ENCODE data around the gene GH1.
"Not testable (repeated sequence)": the region's sequence is repeated elsewhere in the genome, so short reads cannot be mapped to it uniquely, and the experiment has no call there.

Gene GH1

GRCh38 chr17:63925615-63926014, 7.0 kb upstream of the GH1 start:
- no peak for DNase-seq

DNA sequence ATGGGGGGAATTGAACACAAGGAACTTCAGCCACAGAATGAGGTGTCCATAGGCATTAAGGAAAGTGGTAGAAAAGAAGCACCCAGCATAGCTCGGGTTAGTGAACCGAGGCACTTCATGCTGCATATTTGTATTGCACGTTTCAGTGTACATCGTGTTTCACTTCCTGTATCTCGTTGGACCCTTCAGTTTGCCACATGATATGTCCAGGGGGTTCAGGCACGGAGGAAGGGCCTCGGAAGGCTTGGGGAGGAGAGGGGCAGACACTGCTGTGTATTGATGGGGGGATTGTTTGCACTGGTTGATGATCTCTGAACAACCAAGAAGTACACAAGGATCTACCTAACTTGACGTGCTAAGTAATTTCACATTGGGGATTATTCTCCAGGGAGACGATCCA, 3.8 kb upstream of the GH1 start:
- DNase-seq, result not testable (repeated sequence)

DNA sequence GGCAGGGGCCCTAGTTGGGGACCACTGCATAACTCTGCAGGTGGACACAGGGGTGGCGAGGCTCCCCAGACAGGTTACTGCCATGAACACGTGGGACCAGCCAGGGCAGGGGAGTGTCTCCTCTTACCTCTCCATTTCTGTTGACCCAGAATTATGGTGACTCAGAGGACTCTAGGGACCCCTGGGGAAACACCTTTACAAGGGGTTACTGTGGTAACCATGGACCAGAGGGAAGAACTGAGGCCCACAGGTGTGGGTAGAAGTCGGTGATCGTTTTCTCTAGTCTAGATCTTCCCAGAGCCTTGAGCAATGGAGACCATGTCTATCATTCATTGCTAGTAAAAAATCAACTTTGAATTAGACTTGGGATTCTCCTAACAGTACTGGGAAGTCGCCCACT, 2.1 kb upstream of the GH1 start:
- DNase-seq, result not testable (repeated sequence)

DNA sequence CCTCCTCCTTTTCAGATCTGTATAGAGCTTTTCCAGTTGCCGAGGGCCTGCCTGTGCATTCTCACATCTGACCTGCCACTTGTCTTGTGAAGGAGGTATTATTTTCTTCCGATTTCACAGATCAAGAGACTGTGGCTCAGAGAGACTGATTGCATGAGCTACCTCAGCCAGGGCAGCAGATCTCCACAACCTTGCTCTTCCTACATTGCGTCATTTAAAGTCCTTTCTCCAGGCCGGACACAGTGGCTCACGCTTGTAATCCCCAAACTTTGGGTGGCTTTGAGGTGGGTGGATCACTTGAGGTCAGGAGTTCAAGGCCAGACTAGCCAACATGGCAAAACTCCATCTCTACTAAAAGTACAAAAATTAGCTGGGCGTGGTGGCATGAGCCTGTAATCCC, 1.4 kb upstream of the GH1 start:
- not testable (repeated sequence) for DNase-seq

GRCh38 chr17:63919311-63919723, 678 bp upstream of the GH1 start:
- peak; percentile 24 to 89 for DNase-seq

DNA sequence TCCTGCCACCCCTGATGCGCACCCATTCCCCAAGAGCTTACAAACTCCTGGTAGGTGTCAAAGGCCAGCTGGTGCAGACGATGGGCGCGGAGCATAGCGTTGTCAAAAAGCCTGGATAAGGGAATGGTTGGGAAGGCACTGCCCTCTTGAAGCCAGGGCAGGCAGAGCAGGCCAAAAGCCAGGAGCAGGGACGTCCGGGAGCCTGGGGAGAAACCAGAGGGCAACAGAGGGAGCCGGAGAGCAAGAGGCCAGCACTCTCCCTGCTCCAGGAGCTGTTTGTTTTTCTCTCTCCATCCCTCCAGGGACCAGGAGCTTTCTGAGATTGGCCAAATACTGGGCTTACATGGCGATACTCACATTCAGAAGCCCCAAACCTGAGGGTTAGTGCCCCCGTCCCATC, 334 bp downstream of the GH1 start:
- DNase-seq, result no peak

GRCh38 chr17:63917646-63918045, 993 bp downstream of the GH1 start:
- no peak for DNase-seq

DNA sequence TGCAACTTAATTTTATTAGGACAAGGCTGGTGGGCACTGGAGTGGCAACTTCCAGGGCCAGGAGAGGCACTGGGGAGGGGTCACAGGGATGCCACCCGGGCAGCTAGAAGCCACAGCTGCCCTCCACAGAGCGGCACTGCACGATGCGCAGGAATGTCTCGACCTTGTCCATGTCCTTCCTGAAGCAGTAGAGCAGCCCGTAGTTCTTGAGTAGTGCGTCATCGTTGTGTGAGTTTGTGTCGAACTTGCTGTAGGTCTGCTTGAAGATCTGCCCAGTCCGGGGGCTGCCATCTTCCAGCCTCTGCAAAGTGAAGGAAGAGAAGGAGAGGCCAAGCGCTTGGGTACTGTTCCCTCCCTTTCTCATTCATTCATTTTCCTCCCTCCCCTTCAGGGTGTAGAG, 1.4 kb downstream of the GH1 start:
- not testable (repeated sequence) for DNase-seq

- no peak for DNase-seq
Observed at GRCh38 chr17:63916566-63917185, 2.0 kb downstream of the GH1 start.

- DNase-seq, result not testable (repeated sequence)
Observed at GRCh38 chr17:63915753-63916152, 2.9 kb downstream of the GH1 start.

- DNase-seq, result no peak
Observed at GRCh38 chr17:63914471-63914870, 4.2 kb downstream of the GH1 start.

DNA sequence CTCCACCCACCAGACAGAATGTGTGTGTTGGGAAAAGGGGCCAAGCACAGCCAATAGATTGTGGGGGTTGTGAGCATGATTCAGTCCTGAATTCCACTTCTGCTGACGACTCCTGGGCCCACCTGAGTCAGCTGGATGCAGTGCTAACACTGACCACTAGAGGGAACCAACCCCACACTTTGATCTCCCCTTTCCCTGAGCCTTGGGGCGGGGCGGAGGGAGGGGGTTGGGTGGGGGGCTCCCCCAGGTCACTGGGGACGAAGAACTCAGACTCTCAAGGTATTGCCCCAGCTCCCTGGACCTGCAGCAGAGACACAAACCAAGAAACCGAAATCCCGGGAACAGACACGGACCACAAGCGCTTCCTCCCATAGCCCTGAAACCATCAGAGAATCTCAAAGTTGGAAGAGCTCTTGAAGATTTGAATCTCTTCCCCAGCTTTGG, 7.0 kb downstream of the GH1 start:
- peak in 1 of 2 donors; percentile 58 for DNase-seq

- no peak for DNase-seq
Observed at GRCh38 chr17:63911041-63911635, 7.5 kb downstream of the GH1 start, which contains the start of gene CSHL1. CSHL1 (minus strand) TSS chr17:63911258; CDS start chr17:63911196, 62 bp downstream.

GRCh38 chr17:63910096-63910495, 8.5 kb downstream of the GH1 start:
- DNase-seq, result no peak

- DNase-seq, result not testable (repeated sequence)
Observed at GRCh38 chr17:63909586-63909985, 9.1 kb downstream of the GH1 start.

- DNase-seq, result not testable (repeated sequence)
Observed at GRCh38 chr17:63907161-63907778, 11.4 kb downstream of the GH1 start.

- not testable (repeated sequence) for DNase-seq
Observed at GRCh38 chr17:63904796-63905195, 13.8 kb downstream of the GH1 start.

DNA sequence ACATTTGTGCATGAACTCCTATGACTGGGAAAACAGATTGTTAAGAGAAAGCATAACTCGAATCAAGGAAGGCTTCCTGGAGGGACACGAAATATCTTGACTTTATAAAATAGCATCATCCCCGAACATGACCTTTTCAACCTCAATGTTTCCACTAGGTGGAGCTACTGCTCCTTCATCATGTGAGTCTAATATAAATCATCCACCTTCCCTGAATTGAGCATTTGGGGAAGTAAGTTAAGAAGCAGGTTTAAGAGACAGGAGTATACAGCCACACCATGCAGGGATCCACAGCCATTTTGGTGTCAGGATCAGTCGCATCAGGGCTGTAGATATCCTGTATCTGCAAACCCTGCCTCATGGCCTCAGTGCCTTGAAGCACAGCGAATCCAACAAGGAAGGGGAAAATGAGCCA, 14.8 kb downstream of the GH1 start:
- peak; percentile 7 to 21 for DNase-seq

GRCh38 chr17:63901971-63902370, 16.7 kb downstream of the GH1 start:
- not testable (repeated sequence) for DNase-seq

DNA sequence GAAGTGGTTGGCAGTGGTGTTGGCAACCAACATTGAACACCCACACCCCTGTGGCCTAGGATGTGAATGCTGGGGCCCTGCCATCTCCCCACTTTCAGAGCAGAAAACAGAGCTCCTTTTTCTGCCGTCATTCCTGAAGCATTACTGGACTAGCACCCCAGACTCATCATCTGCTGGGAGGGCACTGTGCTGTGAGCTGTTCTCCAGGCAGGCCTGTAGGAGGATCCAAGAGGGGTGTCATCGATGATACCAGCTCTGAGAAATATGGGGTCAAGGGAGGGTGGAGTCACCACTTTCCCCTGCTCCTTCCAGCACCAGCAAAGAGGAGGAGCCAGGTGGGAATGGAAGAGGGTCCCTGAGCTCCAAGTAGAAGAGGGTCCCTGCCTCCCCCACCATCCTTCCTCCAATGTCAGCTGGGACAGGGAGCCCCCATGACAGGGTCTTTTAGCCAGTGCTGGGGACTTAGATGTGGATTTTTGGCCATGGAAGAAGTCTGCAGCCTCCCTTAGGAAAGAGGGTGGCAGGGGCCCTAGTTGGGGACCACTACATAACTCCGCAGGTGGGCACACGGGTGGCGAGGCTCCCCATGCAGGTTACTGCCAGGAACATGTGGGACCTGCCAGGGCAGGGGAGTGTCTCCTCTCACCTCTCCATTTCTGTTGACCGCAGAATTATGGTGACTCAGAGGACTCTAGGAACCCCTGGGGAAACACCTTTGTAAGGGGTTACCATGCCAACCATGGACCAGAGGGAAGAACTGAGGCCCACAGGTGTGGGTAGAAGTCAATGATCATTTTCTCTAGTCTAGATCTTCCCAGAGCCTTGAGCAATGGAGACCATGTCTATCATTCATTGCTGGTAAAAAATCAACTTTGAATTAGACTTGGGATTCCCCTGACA, 19.5 kb downstream of the GH1 start:
- not testable (repeated sequence) for DNase-seq

GRCh38 chr17:63896524-63897354, 21.9 kb downstream of the GH1 start, which contains the start of gene CSH1:
CSH1 (minus strand) TSS chr17:63896574; CDS start chr17:63896511, 63 bp downstream.
- not testable (repeated sequence) for DNase-seq

DNA sequence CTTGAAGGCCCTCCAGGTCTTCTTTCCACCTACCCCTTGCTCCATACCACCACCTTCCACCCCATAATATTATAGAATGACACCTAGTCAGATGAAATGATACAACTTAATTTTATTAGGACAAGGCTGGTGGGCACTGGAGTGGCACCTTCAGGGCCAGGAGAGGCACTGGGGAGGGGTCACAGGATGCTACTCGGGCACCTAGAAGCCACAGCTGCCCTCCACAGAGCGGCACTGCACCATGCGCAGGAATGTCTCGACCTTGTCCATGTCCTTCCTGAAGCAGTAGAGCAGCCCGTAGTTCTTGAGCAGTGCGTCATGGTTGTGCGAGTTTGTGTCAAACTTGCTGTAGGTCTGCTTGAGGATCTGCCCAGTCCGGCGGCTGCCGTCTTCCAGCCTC, 23.8 kb downstream of the GH1 start:
- not testable (repeated sequence) for DNase-seq
